HepG2 (cell line): ENCODE results near the gene KHNYN. TPM values are rescaled to one million over a fixed set of nuclear protein-coding genes. Genes with fewer than 3 reads are reported as not detected.

ENCODE experiments used
- CBX2 ChIP-seq, 2 experiments: fragments of 200-600 bp in 1 of 2; sonication (generic); formaldehyde crosslinking in 1 of 2; IDR thresholded peaks; 2 replicates each; pipeline versions ENCODE4 v1.7.0 to v1.8.1; 2018 to 2022; ENCODE audit warnings: low read depth in 2 of 2, low read length in 1 of 2, mild to moderate bottlenecking in 1 of 2, missing genetic modification reagents in 1 of 2
- DNMT3B ChIP-seq: conservative IDR thresholded peaks from 2 replicates; pipeline ENCODE4 v1.6.1; 2016; ENCODE audit warnings: missing biosample characterization, control low read depth
- FOXJ3 ChIP-seq: sonication (generic); formaldehyde crosslinking; IDR thresholded peaks from 2 replicates; pipeline ENCODE4 v1.4.0; 2020; ENCODE audit warnings: missing genetic modification reagents, mild to moderate bottlenecking, borderline replicate concordance
- ISL2 ChIP-seq: sonication (generic); formaldehyde crosslinking; IDR thresholded peaks from 2 replicates; pipeline ENCODE4 v1.5.0; 2020; ENCODE audit warnings: missing genetic modification reagents
- NR1H2 ChIP-seq: sonication (generic); formaldehyde crosslinking; IDR thresholded peaks from 2 replicates; pipeline ENCODE4 v1.8.1; 2022; ENCODE audit warnings: low read depth, missing genetic modification reagents, borderline replicate concordance
- ONECUT2 ChIP-seq: sonication (generic); formaldehyde crosslinking; IDR thresholded peaks from 2 replicates; pipeline ENCODE4 v1.4.0; 2020; ENCODE audit warnings: missing genetic modification reagents
- POLR2A ChIP-seq, 2 experiments: IDR thresholded peaks; 2 replicates each; pipeline ENCODE4 v1.6.1; 2011; ENCODE audit warnings: low read depth in 2 of 2, low read length in 2 of 2, mild to moderate bottlenecking in 1 of 2, moderate library complexity in 1 of 2; ENCODE audit not compliant: insufficient read depth in 1 of 2
- RBFOX2 ChIP-seq: fragments of 200-400 bp; formaldehyde crosslinking; IDR thresholded peaks from 2 replicates; pipeline ENCODE4 v1.6.1; 2017; ENCODE audit warnings: low read depth, mild to moderate bottlenecking, low read length
- SMARCE1 ChIP-seq: fragments of 450-650 bp; IDR thresholded peaks from 2 replicates; pipeline ENCODE4 v1.6.1; 2017; ENCODE audit warnings: borderline replicate concordance
- TBX2 ChIP-seq: sonication (generic); formaldehyde crosslinking; IDR thresholded peaks from 2 replicates; pipeline ENCODE4 v1.5.0; 2020; ENCODE audit warnings: missing genetic modification reagents, mild to moderate bottlenecking, borderline replicate concordance
- ZNF337 ChIP-seq: sonication (generic); formaldehyde crosslinking; IDR thresholded peaks from 2 replicates; pipeline ENCODE4 v1.5.1; 2020; ENCODE audit warnings: missing genetic modification reagents, low read depth, mild to moderate bottlenecking, borderline replicate concordance
- ZNF775 ChIP-seq: sonication (generic); formaldehyde crosslinking; IDR thresholded peaks from 2 replicates; pipeline ENCODE4 v1.4.0; 2020; ENCODE audit warnings: missing genetic modification reagents, mild to moderate bottlenecking, moderate library complexity, borderline replicate concordance
- polyA plus RNA-seq, 8 experiments: library from polyadenylated mRNA; depleted of rRNA in 3 of 8; stranded (reverse) in 7 of 8; unstranded in 1 of 8; fragments of >200 nt; fragmentation: Illumina TruSeq in 4 of 8; extraction: Trizol in 4 of 8; gene quantifications; 2 replicates each; pipeline versions ENCODE4 v1.2.1 to v1.2.3, GENCODE V29; 2011 to 2016; ENCODE audit warnings: low read depth in 4 of 8, missing spikeins in 1 of 8, mixed read lengths in 1 of 8; ENCODE audit not compliant: insufficient read depth in 1 of 8
- total RNA-seq, 5 experiments: library from RNA; depleted of rRNA; stranded (reverse); fragments of >200 nt; fragmentation: Illumina TruSeq; extraction: Trizol; gene quantifications; 2 replicates each; pipeline ENCODE4 v1.2.3, GENCODE V29; 2016; ENCODE audit warnings: low read depth in 1 of 5
- TF ChIP-seq, protein P1 (sequence below): sonication (generic); formaldehyde crosslinking; IDR thresholded peaks from 2 replicates; pipeline ENCODE4 v1.4.0; 2020; ENCODE audit warnings: missing genetic modification reagents
- TF ChIP-seq, protein P2 (sequence below): sonication (generic); formaldehyde crosslinking; IDR thresholded peaks from 2 replicates; pipeline ENCODE4 v1.5.0; 2020; ENCODE audit warnings: mild to moderate bottlenecking, missing genetic modification reagents, borderline replicate concordance
- TF ChIP-seq, protein P3 (sequence below): sonication (generic); formaldehyde crosslinking; IDR thresholded peaks from 2 replicates; pipeline ENCODE4 v1.4.0; 2020; ENCODE audit warnings: missing genetic modification reagents
- TF ChIP-seq, protein P4 (sequence below): sonication (generic); formaldehyde crosslinking; IDR thresholded peaks from 2 replicates; pipeline ENCODE4 v1.8.0; 2022; ENCODE audit warnings: missing genetic modification reagents, low read depth, mild to moderate bottlenecking, borderline replicate concordance

The KHNYN gene
- total and polyA plus RNA-seq, 2 of the 13 experiments (the other 11 are each of a cell fraction or from before 2014, with no cell fraction given) = 52.8 to 75.7 TPM

DNA sequence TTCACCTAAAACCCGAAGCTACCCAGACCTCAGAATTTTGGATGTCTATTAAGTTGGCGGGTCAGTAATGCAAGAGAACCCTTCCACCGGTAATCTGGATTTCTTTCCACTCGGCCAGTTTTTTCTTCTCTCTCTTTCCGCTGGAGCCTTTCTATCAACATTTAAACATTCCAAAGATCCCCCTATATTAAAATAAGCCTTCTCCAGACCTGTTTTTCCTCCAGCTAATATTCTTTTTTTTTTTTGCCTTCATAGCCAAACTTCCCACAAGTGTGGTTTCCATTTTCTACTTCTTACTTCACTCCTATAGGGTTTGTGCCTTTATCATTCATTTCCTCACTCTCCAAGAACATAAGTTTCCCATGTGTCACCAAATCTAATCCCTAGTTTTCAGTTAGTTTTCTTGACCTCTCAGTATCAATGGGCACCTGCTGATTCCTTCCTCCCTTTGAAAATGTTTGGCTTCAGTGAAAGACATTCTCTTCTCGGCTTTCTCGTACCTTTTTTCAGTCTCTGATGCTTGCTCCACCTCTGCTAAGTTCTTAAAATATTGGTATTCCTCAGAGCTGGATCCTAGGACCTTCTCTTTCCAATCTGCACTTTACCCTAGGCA lies 13.4 kb downstream of the KHNYN start (continued):
- TF ChIP-seq ZNF775 (CRISPR knock-in tag) = 0 out of 2 replicates have a peak, but pooled peaks have one; percentile 79
- no peak for TF ChIP-seq SMARCE1
- peak; percentile 63 for TF ChIP-seq RBFOX2
- no peak for TF ChIP-seq ONECUT2 (CRISPR knock-in tag)
- TF ChIP-seq ZNF337 = no peak
- no peak for TF ChIP-seq DNMT3B (CRISPR knock-in tag)
- no peak for TF ChIP-seq POLR2A (IDR thresholded peaks at IDR 0.05; ENCODE audit: insufficient read depth in 1 of 2, low read depth in 2 of 2, low read length in 2 of 2)
- TF ChIP-seq TBX2 = peak; percentile 4; the same call in 1 of the 2 replicates
- TF ChIP-seq ISL2 = no peak
- TF ChIP-seq, protein P1, sequence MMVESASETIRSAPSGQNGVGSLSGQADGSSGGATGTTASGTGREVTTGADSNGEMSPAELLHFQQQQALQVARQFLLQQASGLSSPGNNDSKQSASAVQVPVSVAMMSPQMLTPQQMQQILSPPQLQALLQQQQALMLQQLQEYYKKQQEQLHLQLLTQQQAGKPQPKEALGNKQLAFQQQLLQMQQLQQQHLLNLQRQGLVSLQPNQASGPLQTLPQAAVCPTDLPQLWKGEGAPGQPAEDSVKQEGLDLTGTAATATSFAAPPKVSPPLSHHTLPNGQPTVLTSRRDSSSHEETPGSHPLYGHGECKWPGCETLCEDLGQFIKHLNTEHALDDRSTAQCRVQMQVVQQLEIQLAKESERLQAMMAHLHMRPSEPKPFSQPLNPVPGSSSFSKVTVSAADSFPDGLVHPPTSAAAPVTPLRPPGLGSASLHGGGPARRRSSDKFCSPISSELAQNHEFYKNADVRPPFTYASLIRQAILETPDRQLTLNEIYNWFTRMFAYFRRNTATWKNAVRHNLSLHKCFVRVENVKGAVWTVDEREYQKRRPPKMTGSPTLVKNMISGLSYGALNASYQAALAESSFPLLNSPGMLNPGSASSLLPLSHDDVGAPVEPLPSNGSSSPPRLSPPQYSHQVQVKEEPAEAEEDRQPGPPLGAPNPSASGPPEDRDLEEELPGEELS (CRISPR knock-in tag) = 0 out of 2 replicates have a peak, but pooled peaks have one; percentile 23
- TF ChIP-seq, protein P2, sequence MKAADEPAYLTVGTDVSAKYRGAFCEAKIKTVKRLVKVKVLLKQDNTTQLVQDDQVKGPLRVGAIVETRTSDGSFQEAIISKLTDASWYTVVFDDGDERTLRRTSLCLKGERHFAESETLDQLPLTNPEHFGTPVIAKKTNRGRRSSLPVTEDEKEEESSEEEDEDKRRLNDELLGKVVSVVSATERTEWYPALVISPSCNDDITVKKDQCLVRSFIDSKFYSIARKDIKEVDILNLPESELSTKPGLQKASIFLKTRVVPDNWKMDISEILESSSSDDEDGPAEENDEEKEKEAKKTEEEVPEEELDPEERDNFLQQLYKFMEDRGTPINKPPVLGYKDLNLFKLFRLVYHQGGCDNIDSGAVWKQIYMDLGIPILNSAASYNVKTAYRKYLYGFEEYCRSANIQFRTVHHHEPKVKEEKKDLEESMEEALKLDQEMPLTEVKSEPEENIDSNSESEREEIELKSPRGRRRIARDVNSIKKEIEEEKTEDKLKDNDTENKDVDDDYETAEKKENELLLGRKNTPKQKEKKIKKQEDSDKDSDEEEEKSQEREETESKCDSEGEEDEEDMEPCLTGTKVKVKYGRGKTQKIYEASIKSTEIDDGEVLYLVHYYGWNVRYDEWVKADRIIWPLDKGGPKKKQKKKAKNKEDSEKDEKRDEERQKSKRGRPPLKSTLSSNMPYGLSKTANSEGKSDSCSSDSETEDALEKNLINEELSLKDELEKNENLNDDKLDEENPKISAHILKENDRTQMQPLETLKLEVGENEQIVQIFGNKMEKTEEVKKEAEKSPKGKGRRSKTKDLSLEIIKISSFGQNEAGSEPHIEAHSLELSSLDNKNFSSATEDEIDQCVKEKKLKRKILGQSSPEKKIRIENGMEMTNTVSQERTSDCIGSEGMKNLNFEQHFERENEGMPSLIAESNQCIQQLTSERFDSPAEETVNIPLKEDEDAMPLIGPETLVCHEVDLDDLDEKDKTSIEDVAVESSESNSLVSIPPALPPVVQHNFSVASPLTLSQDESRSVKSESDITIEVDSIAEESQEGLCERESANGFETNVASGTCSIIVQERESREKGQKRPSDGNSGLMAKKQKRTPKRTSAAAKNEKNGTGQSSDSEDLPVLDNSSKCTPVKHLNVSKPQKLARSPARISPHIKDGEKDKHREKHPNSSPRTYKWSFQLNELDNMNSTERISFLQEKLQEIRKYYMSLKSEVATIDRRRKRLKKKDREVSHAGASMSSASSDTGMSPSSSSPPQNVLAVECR (CRISPR knock-in tag) = no peak
- TF ChIP-seq, protein P3, sequence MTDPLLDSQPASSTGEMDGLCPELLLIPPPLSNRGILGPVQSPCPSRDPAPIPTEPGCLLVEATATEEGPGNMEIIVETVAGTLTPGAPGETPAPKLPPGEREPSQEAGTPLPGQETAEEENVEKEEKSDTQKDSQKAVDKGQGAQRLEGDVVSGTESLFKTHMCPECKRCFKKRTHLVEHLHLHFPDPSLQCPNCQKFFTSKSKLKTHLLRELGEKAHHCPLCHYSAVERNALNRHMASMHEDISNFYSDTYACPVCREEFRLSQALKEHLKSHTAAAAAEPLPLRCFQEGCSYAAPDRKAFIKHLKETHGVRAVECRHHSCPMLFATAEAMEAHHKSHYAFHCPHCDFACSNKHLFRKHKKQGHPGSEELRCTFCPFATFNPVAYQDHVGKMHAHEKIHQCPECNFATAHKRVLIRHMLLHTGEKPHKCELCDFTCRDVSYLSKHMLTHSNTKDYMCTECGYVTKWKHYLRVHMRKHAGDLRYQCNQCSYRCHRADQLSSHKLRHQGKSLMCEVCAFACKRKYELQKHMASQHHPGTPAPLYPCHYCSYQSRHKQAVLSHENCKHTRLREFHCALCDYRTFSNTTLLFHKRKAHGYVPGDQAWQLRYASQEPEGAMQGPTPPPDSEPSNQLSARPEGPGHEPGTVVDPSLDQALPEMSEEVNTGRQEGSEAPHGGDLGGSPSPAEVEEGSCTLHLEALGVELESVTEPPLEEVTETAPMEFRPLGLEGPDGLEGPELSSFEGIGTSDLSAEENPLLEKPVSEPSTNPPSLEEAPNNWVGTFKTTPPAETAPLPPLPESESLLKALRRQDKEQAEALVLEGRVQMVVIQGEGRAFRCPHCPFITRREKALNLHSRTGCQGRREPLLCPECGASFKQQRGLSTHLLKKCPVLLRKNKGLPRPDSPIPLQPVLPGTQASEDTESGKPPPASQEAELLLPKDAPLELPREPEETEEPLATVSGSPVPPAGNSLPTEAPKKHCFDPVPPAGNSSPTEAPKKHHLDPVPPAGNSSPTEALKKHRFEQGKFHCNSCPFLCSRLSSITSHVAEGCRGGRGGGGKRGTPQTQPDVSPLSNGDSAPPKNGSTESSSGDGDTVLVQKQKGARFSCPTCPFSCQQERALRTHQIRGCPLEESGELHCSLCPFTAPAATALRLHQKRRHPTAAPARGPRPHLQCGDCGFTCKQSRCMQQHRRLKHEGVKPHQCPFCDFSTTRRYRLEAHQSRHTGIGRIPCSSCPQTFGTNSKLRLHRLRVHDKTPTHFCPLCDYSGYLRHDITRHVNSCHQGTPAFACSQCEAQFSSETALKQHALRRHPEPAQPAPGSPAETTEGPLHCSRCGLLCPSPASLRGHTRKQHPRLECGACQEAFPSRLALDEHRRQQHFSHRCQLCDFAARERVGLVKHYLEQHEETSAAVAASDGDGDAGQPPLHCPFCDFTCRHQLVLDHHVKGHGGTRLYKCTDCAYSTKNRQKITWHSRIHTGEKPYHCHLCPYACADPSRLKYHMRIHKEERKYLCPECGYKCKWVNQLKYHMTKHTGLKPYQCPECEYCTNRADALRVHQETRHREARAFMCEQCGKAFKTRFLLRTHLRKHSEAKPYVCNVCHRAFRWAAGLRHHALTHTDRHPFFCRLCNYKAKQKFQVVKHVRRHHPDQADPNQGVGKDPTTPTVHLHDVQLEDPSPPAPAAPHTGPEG (CRISPR knock-in tag) = no peak
- TF ChIP-seq, protein P4, sequence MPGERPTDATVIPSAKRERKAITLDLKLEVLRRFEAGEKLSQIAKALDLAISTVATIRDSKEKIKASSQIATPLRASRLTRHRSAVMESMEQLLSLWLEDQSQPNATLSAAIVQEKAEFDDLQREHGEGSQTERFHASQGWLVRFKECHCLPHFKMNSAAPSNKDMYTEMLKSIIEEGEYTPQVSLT (CRISPR knock-in tag) = 0 out of 2 replicates have a peak, but pooled peaks have one; percentile 5
- no peak for TF ChIP-seq FOXJ3 (CRISPR knock-in tag)
- TF ChIP-seq NR1H2 = no peak
- TF ChIP-seq CBX2 (IDR thresholded peaks at IDR 0.05; ENCODE audit: low read depth, low read length) = no peak
- no peak for TF ChIP-seq CBX2 (CRISPR knock-in tag; IDR thresholded peaks at IDR 0.05; ENCODE audit: low read depth)
